Frontal cortex (tissue), 4 donors: ENCODE results near the gene TMUB2. TPM values are rescaled to one million over a fixed set of nuclear protein-coding genes. Genes with fewer than 3 reads are reported as not detected.

Source experiments
- DNase-seq, 2 donors: peaks; one replicate each; pipeline ENCODE4 v3.0.0; 2012; ENCODE audit warnings: low spot score in 2 of 2
- FAIRE-seq: peaks from 2 replicates; lab custom pipeline; 2012; peaks lifted over from hg19 to GRCh38; lab: Jason Lieb, UNC
- small RNA-seq: library from RNA; depleted of rRNA; stranded (forward); fragments of <200 nt; gene quantifications from one replicate; pipeline ENCODE3, GENCODE V24; 2014
- total RNA-seq: library from RNA; depleted of rRNA; stranded (reverse); fragments of >200 nt; gene quantifications from one replicate; pipeline ENCODE4 v1.2.3, GENCODE V29; 2014
- donor health status: control.
- donor health status: control.
- donor health status: control.

TMUB2 gene
- total RNA-seq, 1 donor from 2014 or later = 22.0 TPM

GRCh38 chr17:44241106-44241624, 54.4 kb downstream of the TMUB2 start:
- FAIRE-seq (no peak), DNase-seq (no peak)

Small RNAs within 50 kb of the gene (small RNA-seq; reads per million reads assigned to genes)
- not detected for gene MIR6782

Other genes with a start within 250 kb of the TMUB2 start
- not detected for gene PPY, start 244.5 kb upstream of the TMUB2 start, total RNA-seq
- gene PYY, start 233.0 kb upstream of the TMUB2 start, total RNA-seq = not detected
- 0.41 TPM for gene NAGS, start 182.3 kb upstream of the TMUB2 start, total RNA-seq
- gene TMEM101, start 172.0 kb upstream of the TMUB2 start, total RNA-seq = 41.2 TPM
- gene LSM12, start 120.3 kb upstream of the TMUB2 start, total RNA-seq = 26.5 TPM
- 11.4 TPM for gene G6PC3, start 116.2 kb upstream of the TMUB2 start, total RNA-seq
- 87.6 TPM for gene HDAC5, start 63.3 kb upstream of the TMUB2 start, total RNA-seq
- gene HROB, start 45.0 kb upstream of the TMUB2 start, total RNA-seq = 0.82 TPM
- not detected for gene ASB16, start 16.3 kb upstream of the TMUB2 start, total RNA-seq
- 64.4 TPM for gene ATXN7L3, start 12.9 kb downstream of the TMUB2 start, total RNA-seq
- 69.3 TPM for gene UBTF, start 32.7 kb downstream of the TMUB2 start, total RNA-seq
- 4.9 TPM for gene SLC4A1, start 81.2 kb downstream of the TMUB2 start, total RNA-seq
- gene RUNDC3A, start 121.6 kb downstream of the TMUB2 start, total RNA-seq = 123 TPM
- gene SLC25A39, start 137.9 kb downstream of the TMUB2 start, total RNA-seq = 30.2 TPM
- 44.0 TPM for gene GRN, start 158.3 kb downstream of the TMUB2 start, total RNA-seq
- 60.7 TPM for gene FAM171A2, start 176.9 kb downstream of the TMUB2 start, total RNA-seq
- 0.82 TPM for gene ITGA2B, start 202.7 kb downstream of the TMUB2 start, total RNA-seq